Lung microvascular endothelial cell (primary cell): ENCODE data around the gene CLASP1. TPM values are rescaled to one million over a fixed set of nuclear protein-coding genes. Genes with fewer than 3 reads are reported as not detected.
"Not testable (repeated sequence)": the region's sequence is repeated elsewhere in the genome, so short reads cannot be mapped to it uniquely, and the experiment has no call there.

Source experiments
- DNase-seq, 2 donors: peaks; one replicate each; pipeline versions ENCODE4 v3.0.0 to v3.0.0-alpha.2; 2010; ENCODE audit warnings: low read depth in 2 of 2
- total RNA-seq: library from RNA; depleted of rRNA; stranded (reverse); fragments of >200 nt; gene quantifications from 2 replicates; pipeline ENCODE4 v1.2.1, GENCODE V29; 2014

Gene CLASP1
- total RNA-seq, 1 donor from 2014 or later: 31.9 TPM

- DNase-seq: no peak
These were observed 67.0 kb downstream of the CLASP1 start for GRCh38 chr2:121582272-121582671.

- DNase-seq: no peak
These were observed 70.0 kb downstream of the CLASP1 start for GRCh38 chr2:121579309-121579708.

- no peak for DNase-seq
These were observed 71.9 kb downstream of the CLASP1 start for GRCh38 chr2:121577381-121577780.

- DNase-seq: no peak
These were observed 73.0 kb downstream of the CLASP1 start for GRCh38 chr2:121576263-121576662.

GRCh38 chr2:121575800-121576199 is 73.5 kb downstream of the CLASP1 start:
- no peak for DNase-seq

DNA sequence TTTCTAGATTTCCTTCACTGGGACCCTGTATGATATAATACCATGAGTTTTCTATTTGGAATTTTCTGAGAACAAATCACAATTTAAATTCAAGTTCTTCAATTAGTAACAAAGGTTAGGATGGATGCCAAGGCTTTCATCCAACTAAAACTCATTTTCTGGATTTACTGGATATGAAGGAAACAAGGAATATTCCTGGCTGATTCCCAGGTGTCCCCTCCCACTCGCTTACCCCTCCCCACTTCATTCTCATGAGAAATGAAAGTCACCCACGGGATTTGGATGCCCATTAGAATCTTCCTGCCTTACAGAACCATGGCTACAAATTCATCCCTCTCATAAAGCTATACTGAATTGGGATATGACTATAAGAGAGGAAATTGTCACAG is 78.6 kb downstream of the CLASP1 start:
- DNase-seq: peak in 1 of 2 donors; percentile 64

GRCh38 chr2:121570036-121570666 is 79.1 kb downstream of the CLASP1 start:
- DNase-seq: peak in 1 of 2 donors; percentile 5

- DNase-seq: no peak
These were observed 81.3 kb downstream of the CLASP1 start for GRCh38 chr2:121567957-121568409.

DNA sequence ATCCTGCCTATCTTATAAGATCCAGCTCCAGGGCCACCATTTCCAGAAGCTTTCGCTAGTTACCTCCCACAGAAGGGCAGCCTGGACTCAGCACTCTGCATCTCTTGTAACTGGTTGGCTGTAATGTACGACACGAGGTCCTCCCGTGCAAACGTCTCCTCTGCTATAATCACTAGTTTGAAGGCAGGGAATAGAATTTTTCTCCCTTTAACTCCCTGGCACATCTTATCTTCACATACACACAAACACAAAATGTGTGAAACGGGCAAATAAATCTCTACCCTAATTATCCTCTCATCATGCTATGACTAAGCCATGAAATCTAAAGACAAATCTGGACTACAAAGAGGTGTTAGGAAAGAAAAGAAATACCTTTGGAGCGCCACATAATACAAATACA is 81.8 kb downstream of the CLASP1 start:
- DNase-seq: no peak

GRCh38 chr2:121565389-121566250 is 83.6 kb downstream of the CLASP1 start:
- DNase-seq: no peak

DNA sequence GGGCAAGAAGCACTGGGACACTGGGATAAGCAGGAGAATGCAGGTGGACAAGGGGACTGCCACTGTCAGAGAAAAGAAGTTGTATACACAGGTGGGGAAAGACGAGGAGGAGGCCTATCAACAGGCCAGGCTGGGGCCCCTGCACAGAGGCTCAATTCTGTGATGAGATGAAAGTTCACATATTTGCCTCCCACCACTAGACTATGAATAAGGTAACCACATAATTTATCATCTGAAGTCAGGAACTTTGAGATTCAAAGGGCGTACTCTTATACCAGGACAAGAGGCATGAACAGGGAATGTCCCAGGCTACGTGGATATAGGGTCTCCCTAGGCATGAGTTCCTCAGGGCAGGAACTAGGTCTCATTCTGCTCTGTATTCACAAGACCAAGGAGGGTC is 84.4 kb downstream of the CLASP1 start:
- no peak for DNase-seq

DNA sequence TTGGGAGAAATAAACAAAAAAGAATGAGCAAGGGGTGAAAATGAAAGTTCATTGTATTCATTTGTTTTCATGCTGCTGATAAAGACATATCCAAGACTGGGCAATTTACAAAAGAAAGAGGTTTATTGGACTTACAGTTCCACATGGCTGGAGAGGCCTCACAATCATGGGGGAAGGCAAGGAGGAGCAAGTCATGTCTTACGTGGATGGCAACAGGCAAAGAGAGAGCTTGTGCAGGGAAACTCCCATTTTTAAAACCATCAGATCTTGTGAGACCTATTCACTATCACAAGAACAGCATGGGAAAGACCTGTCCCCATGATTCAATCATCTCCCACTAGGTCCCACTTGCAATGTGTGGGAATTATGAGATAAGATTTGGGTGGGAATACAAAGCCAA is 85.5 kb downstream of the CLASP1 start:
- not testable (repeated sequence) for DNase-seq

DNA sequence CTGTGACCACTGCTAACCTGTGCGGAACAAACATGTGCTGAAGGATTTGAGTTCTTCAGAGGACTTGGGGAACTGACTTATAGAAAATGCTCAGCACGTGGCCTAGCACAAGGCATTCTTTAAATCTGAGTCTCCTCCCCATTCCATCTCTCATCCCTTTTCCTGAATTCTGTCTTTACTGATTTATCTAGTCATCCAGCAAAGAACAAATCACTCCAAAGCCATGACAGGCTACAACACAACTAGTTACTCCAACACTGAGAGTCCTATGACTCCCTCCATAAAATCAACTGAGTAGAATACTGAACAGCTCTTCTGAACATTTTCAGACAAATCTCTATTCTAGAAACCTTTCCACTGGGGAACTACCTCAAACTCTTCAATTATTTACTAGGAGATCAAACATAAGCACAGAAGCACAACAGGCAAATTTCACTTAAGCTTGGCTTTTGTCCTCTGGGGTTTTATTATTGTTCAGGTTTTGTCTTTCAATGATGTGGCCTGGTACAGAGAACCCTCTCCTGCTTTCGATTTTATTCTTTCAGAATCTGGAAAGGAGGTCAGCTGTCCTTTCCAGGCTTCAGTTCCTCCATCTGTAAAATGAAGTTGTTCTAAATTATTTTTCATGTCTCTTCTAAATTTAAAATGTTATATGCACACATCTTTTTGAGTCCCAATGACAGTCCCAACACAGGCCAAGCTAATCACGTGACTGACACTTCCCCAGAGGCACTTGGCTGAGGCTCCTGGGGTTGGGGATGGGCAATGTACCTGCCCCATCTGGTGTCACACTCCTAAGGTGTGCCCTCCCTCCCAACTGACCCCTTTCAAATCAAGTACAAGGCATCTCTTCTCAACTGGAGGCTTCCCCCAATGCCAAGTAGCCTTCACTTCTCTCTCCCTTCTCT is 86.7 kb downstream of the CLASP1 start:
- DNase-seq: no peak

DNA sequence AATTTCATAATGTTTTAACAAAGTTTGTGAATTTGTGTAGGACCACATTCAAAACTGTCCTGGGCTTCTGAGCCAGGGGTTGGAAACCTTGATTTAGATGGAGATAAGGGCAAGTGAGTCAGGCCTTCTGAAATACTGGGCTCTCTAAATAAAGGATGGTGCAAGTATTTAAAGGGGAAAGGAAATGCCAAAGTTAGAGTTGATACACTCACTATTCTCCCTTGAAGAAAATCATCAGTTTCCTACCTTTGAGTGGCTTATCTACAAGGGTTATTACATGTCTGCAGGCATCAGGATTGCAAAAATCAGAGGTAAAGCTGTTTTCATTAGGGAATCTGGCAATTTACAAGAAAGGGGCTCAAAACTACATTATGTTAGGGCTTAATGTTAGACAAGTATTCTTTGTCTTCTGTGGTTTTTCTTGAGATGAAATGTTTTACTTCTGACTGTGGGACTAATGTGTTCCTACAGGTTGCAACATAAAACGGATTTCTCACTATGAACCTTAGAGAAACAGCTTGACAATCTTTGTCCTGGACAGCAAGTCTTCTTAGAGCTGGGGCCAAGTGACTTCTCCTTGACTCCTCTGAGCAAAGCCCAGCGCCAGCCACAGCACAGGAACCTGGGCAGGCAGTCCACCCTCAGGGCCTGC is 87.5 kb downstream of the CLASP1 start:
- DNase-seq: peak in 1 of 2 donors; percentile 18

- no peak for DNase-seq
These were observed 90.9 kb downstream of the CLASP1 start for GRCh38 chr2:121558329-121558728.

DNA sequence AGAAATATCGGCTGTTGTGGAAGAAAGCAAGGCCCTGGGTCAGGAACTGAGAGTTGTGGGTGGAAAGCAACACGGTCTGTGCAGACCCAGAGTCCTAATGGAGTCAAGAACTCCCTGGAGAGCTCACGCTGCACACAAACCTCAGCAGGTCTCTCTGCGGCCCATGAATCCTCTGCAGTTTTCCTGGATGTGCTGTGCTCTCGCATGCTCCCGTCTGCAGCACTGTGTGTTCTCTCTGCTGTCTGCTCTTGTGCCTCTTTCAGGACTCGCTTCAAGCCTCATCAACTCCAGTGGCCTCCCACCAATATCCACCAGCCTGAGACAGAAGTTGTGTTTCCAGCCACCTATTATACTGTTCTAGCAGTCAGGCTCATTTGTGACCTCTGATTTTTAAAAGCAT is 94.3 kb downstream of the CLASP1 start:
- DNase-seq: no peak

GRCh38 chr2:121552477-121553180 is 96.6 kb downstream of the CLASP1 start:
- not testable (repeated sequence) for DNase-seq

- no peak for DNase-seq
These were observed 98.6 kb downstream of the CLASP1 start for GRCh38 chr2:121550669-121551068.

DNA sequence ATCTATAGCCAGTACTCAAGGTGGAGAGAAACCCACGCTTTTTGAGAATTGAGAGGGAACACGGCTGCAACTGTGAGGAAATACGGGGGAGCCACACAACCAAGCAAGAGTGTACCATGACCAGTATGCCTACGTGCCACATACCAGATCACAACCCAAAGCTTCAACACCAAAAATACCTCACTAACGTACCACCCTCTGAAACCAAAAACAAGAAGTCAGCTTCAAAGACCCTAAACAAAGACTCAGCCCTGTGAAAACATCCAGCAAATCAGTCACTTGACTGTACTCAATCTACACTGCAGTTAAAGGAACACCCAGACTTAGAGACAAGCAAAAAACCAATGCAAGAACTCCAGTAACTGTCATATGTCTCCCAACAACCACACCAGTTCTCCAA is 101.6 kb downstream of the CLASP1 start:
- DNase-seq: no peak

DNA sequence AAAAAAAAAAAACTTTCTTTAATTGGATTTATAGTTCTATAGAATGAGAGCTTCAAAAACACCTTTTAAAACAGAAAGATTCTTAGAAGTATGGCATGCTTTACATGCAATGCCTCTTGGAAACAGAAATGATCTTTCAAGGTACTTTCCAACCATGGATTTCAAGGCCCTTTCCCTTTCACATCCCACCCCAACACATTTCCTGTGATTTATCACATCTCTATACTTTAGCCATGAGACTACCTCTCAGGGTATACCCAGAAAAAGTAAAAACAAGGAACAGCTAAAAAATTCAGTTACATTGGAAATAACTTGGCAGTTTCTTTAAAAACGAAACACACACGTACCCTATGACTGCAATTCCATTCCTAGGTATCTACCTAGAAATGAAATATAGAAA is 103.3 kb downstream of the CLASP1 start:
- DNase-seq: no peak

- no peak for DNase-seq
These were observed 104.0 kb downstream of the CLASP1 start for GRCh38 chr2:121545257-121545656.
